ENCODE measurements around the gene HIBCH.

- TF ChIP-seq JUND (IDR thresholded peaks at IDR 0.05) (no peak), CTCF (IDR thresholded peaks at IDR 0.05) (no peak), SMC3 (IDR thresholded peaks at IDR 0.05; ENCODE audit: low read depth, low read length) (no peak), RFX5 (IDR thresholded peaks at IDR 0.05; ENCODE audit: low read length) (no peak), TEAD4 (IDR thresholded peaks at IDR 0.05; ENCODE audit: borderline replicate concordance, insufficient read depth) (no peak), EZH2phosphoT487 (IDR thresholded peaks at IDR 0.05; ENCODE audit: borderline replicate concordance, low read depth) (no peak), POLR2AphosphoS5 (IDR thresholded peaks at IDR 0.05; ENCODE audit: low read depth, low read length) (no peak), RCOR1 (IDR thresholded peaks at IDR 0.05; ENCODE audit: low read length) (no peak), CHD2 (IDR thresholded peaks at IDR 0.05; ENCODE audit: low read length, partially characterized antibody) (no peak), TAF1 (IDR thresholded peaks at IDR 0.05; ENCODE audit: borderline replicate concordance, low read depth, low read length) (no peak), GATA2 (CRISPR knock-in tag; IDR thresholded peaks at IDR 0.05) (no peak), PBX3 (IDR thresholded peaks at IDR 0.05) (no peak), RXRA (IDR thresholded peaks at IDR 0.05; ENCODE audit: borderline replicate concordance, low read depth) (no peak)
Measured at GRCh38 chr2:190325588-190325987, 6.0 kb upstream of the HIBCH start.

Measured in SK-N-SH (cell line).